ENCODE measurements around the gene NIPAL1.

Gene NIPAL1

GRCh38 chr4:48042979-48043461, 26.4 kb downstream of the NIPAL1 start:
- H3K27me3 ChIP-seq (ENCODE audit: insufficient read depth, poor library complexity, severe bottlenecking): no peaks in the 10 kb centered on the region
- DNase-seq (ENCODE audit: low read depth in 1 of 2, low spot score in 1 of 2): no peak
- no peak overlapping the region for H3K4me3 ChIP-seq (replicated peaks; ENCODE audit: insufficient read depth, low read length)
- TF ChIP-seq GABPA (IDR thresholded peaks at IDR 0.05; ENCODE audit: low read depth) (no peak), REST (IDR thresholded peaks at IDR 0.05; ENCODE audit: insufficient replicate concordance, low read depth) (no peak), CTCF (IDR thresholded peaks at IDR 0.05; ENCODE audit: insufficient read depth, low read length) (no peak), SPI1 (IDR thresholded peaks at IDR 0.05; ENCODE audit: borderline replicate concordance, low read depth) (no peak), POLR2AphosphoS5 (IDR thresholded peaks at IDR 0.05; ENCODE audit: low read depth) (no peak)
- H3K27ac ChIP-seq (replicated peaks): no peak overlapping the region

GRCh38 chr4:48043504-48043903, 26.9 kb downstream of the NIPAL1 start:
- no peak for DNase-seq (ENCODE audit: low read depth in 1 of 2, low spot score in 1 of 2)
- no peaks in the 10 kb centered on the region for H3K27me3 ChIP-seq (ENCODE audit: insufficient read depth, poor library complexity, severe bottlenecking)
- no peak overlapping the region for H3K27ac ChIP-seq (replicated peaks)
- H3K4me3 ChIP-seq (replicated peaks; ENCODE audit: insufficient read depth, low read length): no peak overlapping the region
- no peak for TF ChIP-seq SPI1 (IDR thresholded peaks at IDR 0.05; ENCODE audit: borderline replicate concordance, low read depth)
- no peak for TF ChIP-seq GABPA (IDR thresholded peaks at IDR 0.05; ENCODE audit: low read depth)
- no peak for TF ChIP-seq POLR2AphosphoS5 (IDR thresholded peaks at IDR 0.05; ENCODE audit: low read depth)
- TF ChIP-seq CTCF (IDR thresholded peaks at IDR 0.05; ENCODE audit: insufficient read depth, low read length): no peak
- no peak for TF ChIP-seq REST (IDR thresholded peaks at IDR 0.05; ENCODE audit: insufficient replicate concordance, low read depth)

- Histone ChIP-seq H3K4me3 (replicated peaks; ENCODE audit: insufficient read depth, low read length) (no peak overlapping the region), H3K27ac (replicated peaks) (no peak overlapping the region), H3K27me3 (ENCODE audit: insufficient read depth, poor library complexity, severe bottlenecking) (no peaks in the 10 kb centered on the region)
- DNase-seq (ENCODE audit: low read depth in 1 of 2, low spot score in 1 of 2): no peak
- no peak for TF ChIP-seq CTCF (IDR thresholded peaks at IDR 0.05; ENCODE audit: insufficient read depth, low read length)
- no peak for TF ChIP-seq GABPA (IDR thresholded peaks at IDR 0.05; ENCODE audit: low read depth)
- TF ChIP-seq REST (IDR thresholded peaks at IDR 0.05; ENCODE audit: insufficient replicate concordance, low read depth): no peak
- TF ChIP-seq SPI1 (IDR thresholded peaks at IDR 0.05; ENCODE audit: borderline replicate concordance, low read depth): no peak
- no peak for TF ChIP-seq POLR2AphosphoS5 (IDR thresholded peaks at IDR 0.05; ENCODE audit: low read depth)
Measured at GRCh38 chr4:48044298-48044697, 27.7 kb downstream of the NIPAL1 start.
